Upper lobe of left lung (tissue), 4 donors: ENCODE measurements around the gene CSPG5.

Experiments
- CTCF ChIP-seq, 6 experiments: fragments of 450-650 bp in 4 of 6; fragments of 200-600 bp in 2 of 6; sonication (generic) in 2 of 6; IDR thresholded peaks; one replicate each; pipeline ENCODE4 v1.5.1; 2016 to 2019; ENCODE audit warnings: antibody characterized with exemption in 6 of 6
- EP300 ChIP-seq, 4 donors: sonication (generic); formaldehyde crosslinking; IDR thresholded peaks; one replicate each; pipeline ENCODE4 v1.5.1; 2017; ENCODE audit warnings: antibody characterized with exemption in 4 of 4, control low read depth in 2 of 4
- POLR2A ChIP-seq, 4 donors: fragments of 450-650 bp; IDR thresholded peaks; one replicate each; pipeline ENCODE4 v1.5.1; 2016 to 2017; ENCODE audit warnings: antibody characterized with exemption in 4 of 4, mild to moderate bottlenecking in 2 of 4
- POLR2AphosphoS5 ChIP-seq, 2 donors: sonication (generic); formaldehyde crosslinking; IDR thresholded peaks; one replicate each; pipeline ENCODE4 v1.5.1; 2017; ENCODE audit warnings: antibody characterized with exemption in 2 of 2

GRCh38 chr3:47583320-47584075, 4.8 kb upstream of the CSPG5 start:
- TF ChIP-seq CTCF (IDR thresholded peaks at IDR 0.05) (no peak), POLR2AphosphoS5 (IDR thresholded peaks at IDR 0.05) (no peak), POLR2A (IDR thresholded peaks at IDR 0.05) (no peak), EP300 (IDR thresholded peaks at IDR 0.05) (no peak)
